HCT116 (cell line): Measurements from ENCODE around the gene TUBA1C. TPM values are rescaled to one million over a fixed set of nuclear protein-coding genes. Genes with fewer than 3 reads are reported as not detected.

Source experiments
- ATAC-seq: fragments of 200-7000 bp; cut with Tn5 transposase; 2 replicates; pipeline ENCODE4 v1.9.1; 2020; ENCODE audit warnings: mild to moderate bottlenecking, moderate library complexity
- BruUV-seq: library from RNA; stranded (reverse); fragments of 400-500 nt; replicated peaks from 2 replicates; lab custom pipeline; 2021; lab: Mats Ljungman, UMichigan
- CTCF ChIA-PET: fragments of 300-600 bp; sonication (Branson Sonifier 250); formaldehyde crosslinking; loops from one replicate; lab custom pipeline; 2021; ENCODE audit warnings: antibody characterized with exemption; lab: Charles Lee
- POLR2A ChIA-PET: fragments of 300-600, 350-600 bp; sonication (Branson Sonifier 250); formaldehyde crosslinking; loops from one replicate; lab custom pipeline; 2021; ENCODE audit warnings: antibody characterized with exemption; lab: Charles Lee
- RAD21 ChIA-PET, 2 experiments: fragments of 300-600 bp; sonication (Branson Sonifier 250); formaldehyde crosslinking; loops; one replicate each; lab custom pipeline; 2023; ENCODE audit warnings: low total read pairs in 2 of 2; ENCODE audit not compliant: uncharacterized antibody in 2 of 2, unreplicated experiment in 2 of 2, low non-redundant PET in 1 of 2; lab: Charles Lee
- DNase-seq: peaks from one replicate; pipeline ENCODE4 v3.0.0-alpha.2; 2010; ENCODE audit warnings: low read depth, low spot score
- H2AFZ ChIP-seq: fragments of 200-600 bp; shearing (Covaris generic), sonication (generic); 2 replicates; pipeline ENCODE4 v1.6.1; 2017; ENCODE audit warnings: low read depth, mixed run types, mixed read lengths, antibody characterized with exemption, low read length; ENCODE audit not compliant: poor library complexity, severe bottlenecking
- H3K27ac ChIP-seq: 2 replicates; pipeline ENCODE4 v1.5.1; 2012; ENCODE audit warnings: low read depth, low read length
- H3K27me3 ChIP-seq: fragments of 200-600 bp; sonication (generic); 2 replicates; pipeline ENCODE4 v1.6.1; 2016; ENCODE audit warnings: mixed run types, low read length, mixed read lengths; ENCODE audit not compliant: insufficient read depth
- H3K36me3 ChIP-seq, 2 experiments: fragments of 200-500 bp in 1 of 2; fragments of 200-600 bp in 1 of 2; sonication (Bioruptor generic) in 1 of 2; sonication (generic) in 1 of 2; 2 replicates each; pipeline versions ENCODE4 v1.5.1 to v1.6.1; 2014 to 2016; ENCODE audit warnings: low read length in 2 of 2, inconsistent platforms in 1 of 2, mixed read lengths in 1 of 2, mixed run types in 1 of 2; ENCODE audit not compliant: insufficient read depth in 2 of 2, control insufficient read depth in 1 of 2
- H3K4me1 ChIP-seq, 2 experiments: fragments of 200-600 bp in 1 of 2; sonication (generic) in 1 of 2; 2 replicates each; pipeline versions ENCODE4 v1.5.1 to v1.6.1; 2012 to 2017; ENCODE audit warnings: low read length in 2 of 2, inconsistent platforms in 1 of 2, mild to moderate bottlenecking in 1 of 2, mixed read lengths in 1 of 2, mixed run types in 1 of 2, moderate library complexity in 1 of 2; ENCODE audit not compliant: insufficient read depth in 2 of 2, control insufficient read depth in 1 of 2
- H3K4me2 ChIP-seq: fragments of 200-600 bp; sonication (generic); 2 replicates; pipeline ENCODE4 v1.6.1; 2017; ENCODE audit warnings: mixed run types, low read length, mixed read lengths
- H3K4me3 ChIP-seq, 2 experiments: fragments of 200-600 bp in 1 of 2; sonication (generic) in 1 of 2; replicated peaks in 1 of 2; 2 replicates each; pipeline ENCODE4 v1.5.1; 2011 to 2016; ENCODE audit warnings: low read length in 2 of 2, control low read depth in 1 of 2, low read depth in 1 of 2, mild to moderate bottlenecking in 1 of 2, mixed read lengths in 1 of 2, mixed run types in 1 of 2
- H3K79me2 ChIP-seq: fragments of 200-600 bp; sonication (generic); 2 replicates; pipeline ENCODE4 v1.6.1; 2017; ENCODE audit warnings: mild to moderate bottlenecking, mixed run types, low read length, moderate library complexity, mixed read lengths; ENCODE audit not compliant: insufficient read depth
- H3K9ac ChIP-seq: fragments of 200-600 bp; sonication (generic); 2 replicates; pipeline ENCODE4 v1.6.1; 2016; ENCODE audit warnings: low read length, mixed read lengths
- H3K9me2 ChIP-seq: fragments of 200-600 bp; sonication (generic), shearing (Covaris generic); 2 replicates; pipeline ENCODE4 v1.6.1; 2017; ENCODE audit warnings: mixed run types, mild to moderate bottlenecking, moderate library complexity; ENCODE audit not compliant: insufficient read depth
- H3K9me3 ChIP-seq, 2 experiments: fragments of 200-500 bp in 1 of 2; fragments of 200-600 bp in 1 of 2; sonication (Bioruptor generic) in 1 of 2; sonication (generic) in 1 of 2; 2 replicates each; pipeline ENCODE4 v1.6.1; 2014 to 2017; ENCODE audit warnings: low read length in 2 of 2, mixed read lengths in 2 of 2, inconsistent platforms in 1 of 2, low read depth in 1 of 2, mild to moderate bottlenecking in 1 of 2, mixed run types in 1 of 2, moderate library complexity in 1 of 2; ENCODE audit not compliant: control insufficient read depth in 1 of 2, insufficient read depth in 1 of 2
- H4K20me1 ChIP-seq: fragments of 200-600 bp; sonication (generic), shearing (Covaris generic); 2 replicates; pipeline ENCODE4 v1.6.1; 2017; ENCODE audit warnings: mixed run types, mild to moderate bottlenecking, moderate library complexity; ENCODE audit not compliant: insufficient read depth
- CBX3 ChIP-seq: IDR thresholded peaks from 2 replicates; pipeline ENCODE4 v1.6.1; 2012; ENCODE audit warnings: low read depth
- CEBPB ChIP-seq: IDR thresholded peaks from 2 replicates; pipeline ENCODE4 v1.6.1; 2012; ENCODE audit warnings: low read depth
- EGR1 ChIP-seq: IDR thresholded peaks from 2 replicates; pipeline ENCODE4 v1.6.1; 2012; ENCODE audit warnings: low read depth
- ELF1 ChIP-seq: IDR thresholded peaks from 2 replicates; pipeline ENCODE4 v1.6.1; 2012; ENCODE audit warnings: low read depth, borderline replicate concordance
- EZH2 ChIP-seq: fragments of 200-600 bp; sonication (generic); IDR thresholded peaks from 2 replicates; pipeline ENCODE4 v1.6.1; 2017; ENCODE audit warnings: antibody characterized with exemption, mixed run types
- FOSL1 ChIP-seq: IDR thresholded peaks from 2 replicates; pipeline ENCODE4 v1.6.1; 2012; ENCODE audit warnings: low read depth
- JUND ChIP-seq: IDR thresholded peaks from 2 replicates; pipeline ENCODE4 v1.6.1; 2012
- POLR2A ChIP-seq: IDR thresholded peaks from 2 replicates; pipeline ENCODE4 v1.7.0; 2011; ENCODE audit warnings: borderline replicate concordance; ENCODE audit not compliant: insufficient read depth, insufficient read length; ENCODE audit errors: extremely low read depth
- POLR2AphosphoS5 ChIP-seq: IDR thresholded peaks from 2 replicates; pipeline ENCODE4 v1.6.1; 2011; ENCODE audit warnings: mild to moderate bottlenecking, low read depth, low read length, moderate library complexity
- RAD21 ChIP-seq: IDR thresholded peaks from 2 replicates; pipeline ENCODE4 v1.6.1; 2012; ENCODE audit warnings: low read depth, mild to moderate bottlenecking
- SP1 ChIP-seq: IDR thresholded peaks from 2 replicates; pipeline ENCODE4 v1.6.1; 2012; ENCODE audit warnings: low read depth
- SRF ChIP-seq: IDR thresholded peaks from 2 replicates; pipeline ENCODE4 v1.6.1; 2012; ENCODE audit warnings: low read depth
- TCF7L2 ChIP-seq: IDR thresholded peaks from 2 replicates; pipeline ENCODE4 v1.7.0; 2011; ENCODE audit warnings: borderline replicate concordance, inconsistent platforms; ENCODE audit not compliant: insufficient read depth, insufficient read length; ENCODE audit errors: extremely low read depth
- YY1 ChIP-seq: IDR thresholded peaks from 2 replicates; pipeline ENCODE4 v1.6.1; 2011; ENCODE audit warnings: low read length, low read depth, moderate library complexity, mild to moderate bottlenecking; ENCODE audit not compliant: insufficient replicate concordance; ENCODE audit errors: extremely low read depth
- ZFX ChIP-seq: fragments of 450-650 bp; IDR thresholded peaks from 2 replicates; pipeline ENCODE4 v1.6.1; 2017
- ZNF274 ChIP-seq: fragments of 200-500 bp; sonication (Bioruptor generic); IDR thresholded peaks from 2 replicates; pipeline ENCODE4 v1.6.1; 2014; ENCODE audit warnings: mild to moderate bottlenecking, low read depth, low read length, inconsistent platforms
- intact Hi-C: fragments of 100-400 bp; cut with micrococcal nuclease; formaldehyde crosslinking; loops from 2 replicates; pipeline ENCODE4 v1.10.0; 2022
- total RNA-seq: library from RNA; stranded (reverse); gene quantifications from one replicate; pipeline ENCODE4 v1.2.1, GENCODE V29; 2021; ENCODE audit not compliant: unreplicated experiment
- TF ChIP-seq, protein P1 (sequence below): IDR thresholded peaks from 2 replicates; pipeline ENCODE4 v1.6.1; 2011; ENCODE audit warnings: mild to moderate bottlenecking, low read length, moderate library complexity; ENCODE audit not compliant: insufficient replicate concordance; ENCODE audit errors: extremely low read depth
- TF ChIP-seq, protein P2 (sequence below), 3 experiments: fragments of 200-600 bp in 1 of 3; sonication (generic) in 1 of 3; IDR thresholded peaks in 2 of 3; conservative IDR thresholded peaks in 1 of 3; 2 replicates each; pipeline ENCODE4 v1.5.1; 2012 to 2017; ENCODE audit warnings: low read depth in 2 of 3, low read length in 2 of 3, antibody characterized with exemption in 1 of 3, borderline replicate concordance in 1 of 3, control low read depth in 1 of 3, mild to moderate bottlenecking in 1 of 3, mixed read lengths in 1 of 3, mixed run types in 1 of 3, moderate library complexity in 1 of 3; ENCODE audit not compliant: insufficient read depth in 1 of 3
- TF ChIP-seq, protein P3 (sequence below): IDR thresholded peaks from 2 replicates; pipeline ENCODE4 v1.6.1; 2012
- TF ChIP-seq, protein P4 (sequence below): IDR thresholded peaks from 2 replicates; pipeline ENCODE4 v1.6.1; 2012

TUBA1C gene
- total RNA-seq, 1 experiment from 2014 or later: 571 TPM

DNA sequence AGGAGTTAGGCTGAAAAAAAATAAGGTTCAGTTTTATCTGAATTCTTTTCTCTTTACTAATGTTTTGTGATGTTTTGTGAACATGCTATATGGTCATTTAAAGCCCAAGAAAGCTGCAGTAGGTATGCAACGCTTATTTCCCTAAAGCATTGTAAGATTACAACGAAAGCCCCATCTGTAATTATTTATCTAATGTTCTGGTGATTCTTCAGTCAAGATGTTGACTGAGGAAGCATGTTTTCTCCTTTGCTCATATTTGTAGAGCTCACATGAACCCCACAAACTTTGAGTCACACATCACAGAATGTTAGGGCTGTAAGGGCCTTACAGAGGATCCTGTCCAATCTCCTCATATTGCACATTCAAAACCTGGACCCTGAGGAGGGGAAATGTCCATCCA lies 3.2 kb upstream of the TUBA1C start:
- ChIA-PET RAD21 (no interaction called here), CTCF (no interaction called here), POLR2A (no interaction called here)
- H3K9me2 ChIP-seq: no peaks in the 10 kb centered on the region
- no peaks in the 10 kb centered on the region for H3K27me3 ChIP-seq
- H3K27ac ChIP-seq: no peak overlapping the region
- ATAC-seq: no peak
- H3K79me2 ChIP-seq: peaks cover 30% of the 10 kb centered on the region
- H3K9ac ChIP-seq: no peak overlapping the region
- no peak overlapping the region for H3K4me2 ChIP-seq
- peaks cover 4% of the 10 kb centered on the region; the same call in 1 of the 2 replicates for H4K20me1 ChIP-seq
- no peak overlapping the region for H3K4me3 ChIP-seq
- peaks cover 0 to 8% of the 10 kb centered on the region in 2 experiments; a peak in 1 of 4 replicates for H3K36me3 ChIP-seq
- no peaks in the 10 kb centered on the region for H3K9me3 ChIP-seq
- intact Hi-C loops: no loop called here
- peaks cover 17 to 27% of the 10 kb centered on the region in 2 experiments for H3K4me1 ChIP-seq
- BruUV-seq: TSS peak; percentile 8
- no peak for DNase-seq
- no peak overlapping the region for H2AFZ ChIP-seq
- TF ChIP-seq, protein P1, sequence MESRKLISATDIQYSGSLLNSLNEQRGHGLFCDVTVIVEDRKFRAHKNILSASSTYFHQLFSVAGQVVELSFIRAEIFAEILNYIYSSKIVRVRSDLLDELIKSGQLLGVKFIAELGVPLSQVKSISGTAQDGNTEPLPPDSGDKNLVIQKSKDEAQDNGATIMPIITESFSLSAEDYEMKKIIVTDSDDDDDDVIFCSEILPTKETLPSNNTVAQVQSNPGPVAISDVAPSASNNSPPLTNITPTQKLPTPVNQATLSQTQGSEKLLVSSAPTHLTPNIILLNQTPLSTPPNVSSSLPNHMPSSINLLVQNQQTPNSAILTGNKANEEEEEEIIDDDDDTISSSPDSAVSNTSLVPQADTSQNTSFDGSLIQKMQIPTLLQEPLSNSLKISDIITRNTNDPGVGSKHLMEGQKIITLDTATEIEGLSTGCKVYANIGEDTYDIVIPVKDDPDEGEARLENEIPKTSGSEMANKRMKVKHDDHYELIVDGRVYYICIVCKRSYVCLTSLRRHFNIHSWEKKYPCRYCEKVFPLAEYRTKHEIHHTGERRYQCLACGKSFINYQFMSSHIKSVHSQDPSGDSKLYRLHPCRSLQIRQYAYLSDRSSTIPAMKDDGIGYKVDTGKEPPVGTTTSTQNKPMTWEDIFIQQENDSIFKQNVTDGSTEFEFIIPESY: no peak
- TF ChIP-seq SP1: no peak
- TF ChIP-seq TCF7L2: no peak
- no peak for TF ChIP-seq RAD21
- no peak for TF ChIP-seq SRF
- no peak for TF ChIP-seq EZH2
- TF ChIP-seq YY1: no peak
- no peak for TF ChIP-seq CBX3
- TF ChIP-seq EGR1: no peak
- no peak for TF ChIP-seq POLR2AphosphoS5
- no peak for TF ChIP-seq POLR2A
- TF ChIP-seq JUND: no peak
- no peak for TF ChIP-seq ELF1
- TF ChIP-seq CEBPB: no peak
- TF ChIP-seq, protein P2, sequence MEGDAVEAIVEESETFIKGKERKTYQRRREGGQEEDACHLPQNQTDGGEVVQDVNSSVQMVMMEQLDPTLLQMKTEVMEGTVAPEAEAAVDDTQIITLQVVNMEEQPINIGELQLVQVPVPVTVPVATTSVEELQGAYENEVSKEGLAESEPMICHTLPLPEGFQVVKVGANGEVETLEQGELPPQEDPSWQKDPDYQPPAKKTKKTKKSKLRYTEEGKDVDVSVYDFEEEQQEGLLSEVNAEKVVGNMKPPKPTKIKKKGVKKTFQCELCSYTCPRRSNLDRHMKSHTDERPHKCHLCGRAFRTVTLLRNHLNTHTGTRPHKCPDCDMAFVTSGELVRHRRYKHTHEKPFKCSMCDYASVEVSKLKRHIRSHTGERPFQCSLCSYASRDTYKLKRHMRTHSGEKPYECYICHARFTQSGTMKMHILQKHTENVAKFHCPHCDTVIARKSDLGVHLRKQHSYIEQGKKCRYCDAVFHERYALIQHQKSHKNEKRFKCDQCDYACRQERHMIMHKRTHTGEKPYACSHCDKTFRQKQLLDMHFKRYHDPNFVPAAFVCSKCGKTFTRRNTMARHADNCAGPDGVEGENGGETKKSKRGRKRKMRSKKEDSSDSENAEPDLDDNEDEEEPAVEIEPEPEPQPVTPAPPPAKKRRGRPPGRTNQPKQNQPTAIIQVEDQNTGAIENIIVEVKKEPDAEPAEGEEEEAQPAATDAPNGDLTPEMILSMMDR (IDR thresholded peaks at IDR 0.05 in 2 of 3, conservative IDR thresholded peaks at IDR 0.05 in 1 of 3; ENCODE audit: borderline replicate concordance in 1 of 3, insufficient read depth in 1 of 3, low read depth in 2 of 3, low read length in 2 of 3): no peak
- TF ChIP-seq, protein P3, sequence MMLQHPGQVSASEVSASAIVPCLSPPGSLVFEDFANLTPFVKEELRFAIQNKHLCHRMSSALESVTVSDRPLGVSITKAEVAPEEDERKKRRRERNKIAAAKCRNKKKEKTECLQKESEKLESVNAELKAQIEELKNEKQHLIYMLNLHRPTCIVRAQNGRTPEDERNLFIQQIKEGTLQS: no peak
- no peak for TF ChIP-seq ZFX
- no peak for TF ChIP-seq ZNF274
- no peak for TF ChIP-seq FOSL1
- TF ChIP-seq, protein P4, sequence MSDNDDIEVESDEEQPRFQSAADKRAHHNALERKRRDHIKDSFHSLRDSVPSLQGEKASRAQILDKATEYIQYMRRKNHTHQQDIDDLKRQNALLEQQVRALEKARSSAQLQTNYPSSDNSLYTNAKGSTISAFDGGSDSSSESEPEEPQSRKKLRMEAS: no peak
